ENCODE results near the gene LRRC4B. TPM values are rescaled to one million over a fixed set of nuclear protein-coding genes. Genes with fewer than 3 reads are reported as not detected.
A peak's percentile ranks its signal among the peaks of the same experiment; 100 is the strongest.

The LRRC4B gene
- total RNA-seq, 1 donor from 2014 or later: 0.47 TPM

GRCh38 chr19:50507376-50507775 is 60.9 kb downstream of the LRRC4B start:
- intact Hi-C loops (cut with micrococcal nuclease): no loop called here
- no peaks in the 10 kb centered on the region for H3K27me3 ChIP-seq (ENCODE audit: low read depth)
- H3K9me3 ChIP-seq (replicated peaks): no peaks in the 10 kb centered on the region
- H3K4me1 ChIP-seq: peaks cover 32% of the 10 kb centered on the region
- no peak overlapping the region for H3K4me3 ChIP-seq
- H3K27ac ChIP-seq (replicated peaks): no peak overlapping the region
- peaks cover 9% of the 10 kb centered on the region for H3K36me3 ChIP-seq
- DNase-seq: no peak
- no peak for TF ChIP-seq CTCF (IDR thresholded peaks at IDR 0.05; ENCODE audit: borderline replicate concordance)

- Histone ChIP-seq H3K4me1 (peaks cover 35% of the 10 kb centered on the region), H3K9me3 (replicated peaks) (no peaks in the 10 kb centered on the region), H3K27ac (replicated peaks) (no peak overlapping the region), H3K36me3 (peaks cover 9% of the 10 kb centered on the region), H3K27me3 (ENCODE audit: low read depth) (no peaks in the 10 kb centered on the region), H3K4me3 (no peak overlapping the region)
- no peak for TF ChIP-seq CTCF (IDR thresholded peaks at IDR 0.05; ENCODE audit: borderline replicate concordance)
- intact Hi-C loops (cut with micrococcal nuclease): no loop called here
- DNase-seq: no peak
Measured at GRCh38 chr19:50506700-50507099, 61.5 kb downstream of the LRRC4B start.

- H3K4me1 ChIP-seq: peaks cover 35% of the 10 kb centered on the region
- H3K36me3 ChIP-seq: peaks cover 9% of the 10 kb centered on the region
- intact Hi-C loops (cut with micrococcal nuclease): no loop called here
- H3K9me3 ChIP-seq (replicated peaks): no peaks in the 10 kb centered on the region
- H3K27ac ChIP-seq (replicated peaks): no peak overlapping the region
- no peak for DNase-seq
- TF ChIP-seq CTCF (IDR thresholded peaks at IDR 0.05; ENCODE audit: borderline replicate concordance): no peak
- H3K4me3 ChIP-seq: no peak overlapping the region
- H3K27me3 ChIP-seq (ENCODE audit: low read depth): no peaks in the 10 kb centered on the region
Measured at GRCh38 chr19:50505856-50506611, 62.2 kb downstream of the LRRC4B start.

GRCh38 chr19:50501568-50502475 is 66.4 kb downstream of the LRRC4B start:
- Histone ChIP-seq H3K36me3 (peaks cover 9% of the 10 kb centered on the region), H3K27me3 (ENCODE audit: low read depth) (no peaks in the 10 kb centered on the region), H3K27ac (replicated peaks) (peak overlapping the region; percentile 98), H3K9me3 (replicated peaks) (no peaks in the 10 kb centered on the region), H3K4me1 (peaks cover 8% of the 10 kb centered on the region), H3K4me3 (peak overlapping the region; percentile 70)
- TF ChIP-seq CTCF (IDR thresholded peaks at IDR 0.05; ENCODE audit: borderline replicate concordance): no peak
- peak; percentile 75 for DNase-seq
- intact Hi-C loops (cut with micrococcal nuclease): no loop called here

GRCh38 chr19:50501186-50501567 is 67.1 kb downstream of the LRRC4B start:
- no peak for DNase-seq
- Histone ChIP-seq H3K4me3 (peak overlapping the region; percentile 70), H3K27ac (replicated peaks) (peak overlapping the region; percentile 98), H3K36me3 (peaks cover 5% of the 10 kb centered on the region), H3K27me3 (ENCODE audit: low read depth) (no peaks in the 10 kb centered on the region), H3K4me1 (peaks cover 8% of the 10 kb centered on the region), H3K9me3 (replicated peaks) (no peaks in the 10 kb centered on the region)
- TF ChIP-seq CTCF (IDR thresholded peaks at IDR 0.05; ENCODE audit: borderline replicate concordance): no peak
- intact Hi-C loops (cut with micrococcal nuclease): no loop called here

Measured in left ventricle myocardium inferior (tissue), 1 donor.